Upper lobe of left lung (tissue), 6 donors: ENCODE measurements around the gene SLF2. TPM values are rescaled to one million over a fixed set of nuclear protein-coding genes. Genes with fewer than 3 reads are reported as not detected.
A peak's percentile ranks its signal among the peaks of the same experiment; 100 is the strongest.

Experiments
- ATAC-seq, 2 donors: fragments of 200-7000 bp; cut with Tn5 transposase; one replicate each; pipeline ENCODE4 v1.9.1; 2022; ENCODE audit warnings: mild to moderate bottlenecking in 2 of 2, moderate library complexity in 2 of 2; ENCODE audit not compliant: low FRiP score in 2 of 2
- DNase-seq, 2 donors: peaks; one replicate each; pipeline ENCODE4 v3.0.0-alpha.2; 2019 to 2020
- H3K27ac ChIP-seq, 4 donors: fragments of 200-600 bp; sonication (generic); one replicate each; pipeline ENCODE4 v1.5.1; 2016 to 2019
- H3K27me3 ChIP-seq, 4 donors: fragments of 200-600 bp; sonication (generic); one replicate each; pipeline ENCODE4 v1.5.1; 2017 to 2019
- H3K36me3 ChIP-seq, 4 donors: fragments of 200-600 bp; sonication (generic); one replicate each; pipeline ENCODE4 v1.5.1; 2016 to 2019
- H3K4me1 ChIP-seq, 4 donors: fragments of 200-600 bp; sonication (generic); one replicate each; pipeline ENCODE4 v1.5.1; 2018 to 2019
- H3K4me3 ChIP-seq, 4 donors: fragments of 200-600 bp; sonication (generic); one replicate each; pipeline ENCODE4 v1.5.1; 2017 to 2019; ENCODE audit warnings: mild to moderate bottlenecking in 2 of 4, moderate library complexity in 1 of 4
- H3K9me3 ChIP-seq, 4 donors: fragments of 200-600 bp; sonication (generic); one replicate each; pipeline ENCODE4 v1.5.1; 2018 to 2019
- CTCF ChIP-seq, 6 experiments: fragments of 450-650 bp in 4 of 6; fragments of 200-600 bp in 2 of 6; sonication (generic) in 2 of 6; IDR thresholded peaks; one replicate each; pipeline ENCODE4 v1.5.1; 2016 to 2019; ENCODE audit warnings: antibody characterized with exemption in 6 of 6
- EP300 ChIP-seq, 4 donors: sonication (generic); formaldehyde crosslinking; IDR thresholded peaks; one replicate each; pipeline ENCODE4 v1.5.1; 2017; ENCODE audit warnings: antibody characterized with exemption in 4 of 4, control low read depth in 2 of 4
- POLR2A ChIP-seq, 4 donors: fragments of 450-650 bp; IDR thresholded peaks; one replicate each; pipeline ENCODE4 v1.5.1; 2016 to 2017; ENCODE audit warnings: antibody characterized with exemption in 4 of 4, mild to moderate bottlenecking in 2 of 4
- POLR2AphosphoS5 ChIP-seq, 2 donors: sonication (generic); formaldehyde crosslinking; IDR thresholded peaks; one replicate each; pipeline ENCODE4 v1.5.1; 2017; ENCODE audit warnings: antibody characterized with exemption in 2 of 2
- WGBS, 2 donors: methylation state at CpG; one replicate each; pipeline ENCODE4 v1.1.5; 2017 to 2018; 5-methylcytosine and 5-hydroxymethylcytosine counted together
- total RNA-seq, 6 donors: library from RNA; depleted of rRNA in 4 of 6; stranded (reverse); fragments of >200 nt in 4 of 6; gene quantifications; one replicate each; pipeline versions ENCODE4 v1.1.0 to v1.2.1, GENCODE V29; 2016 to 2021
- donor health status: DM: no; HTN: no; CAD: no; lungs with moderate emphysema.
- donor health status: DM: no; HTN: yes; CAD: no; lungs with severe emphysema.

SLF2 gene
- total RNA-seq, 6 donors from 2014 or later, result 13.4 to 60.8 (median 28.2) TPM

- Histone ChIP-seq H3K4me1 (peaks cover 14 to 26% (median 22%) of the 10 kb centered on the region in 4 donors), H3K9me3 (no peaks in the 10 kb centered on the region), H3K36me3 (peaks cover 0 to 3% (median 0%) of the 10 kb centered on the region in 4 donors), H3K27ac (peak overlapping the region in 3 of 4 donors; percentile 26 to 59 (median 41)), H3K4me3 (no peak overlapping the region), H3K27me3 (no peaks in the 10 kb centered on the region)
- DNase-seq (no peak), ATAC-seq (no peak)
- TF ChIP-seq POLR2A (IDR thresholded peaks at IDR 0.05) (no peak), CTCF (IDR thresholded peaks at IDR 0.05) (no peak)
- 28 to 31% methylated on average over 6 of the region's 6 CpGs for WGBS, 2 donors
Observed at GRCh38 chr10:100909501-100910263, 3.1 kb upstream of the SLF2 start.

- H3K27ac ChIP-seq, result peak overlapping the region in 3 of 4 donors; percentile 92 to 96 (median 96)
- 85 to 86% methylated on average over 4 of the region's 4 CpGs for WGBS, 2 donors
- H3K4me3 ChIP-seq, result no peak overlapping the region
- DNase-seq (no peak), ATAC-seq (no peak)
- H3K9me3 ChIP-seq, result no peaks in the 10 kb centered on the region
- peaks cover 0 to 6% (median 0%) of the 10 kb centered on the region in 4 donors for H3K36me3 ChIP-seq
- H3K4me1 ChIP-seq, result peaks cover 17 to 34% (median 27%) of the 10 kb centered on the region in 4 donors
- no peak for TF ChIP-seq EP300 (IDR thresholded peaks at IDR 0.05)
- TF ChIP-seq CTCF (IDR thresholded peaks at IDR 0.05), result no peak
- no peak for TF ChIP-seq POLR2AphosphoS5 (IDR thresholded peaks at IDR 0.05)
- TF ChIP-seq POLR2A (IDR thresholded peaks at IDR 0.05), result no peak
- H3K27me3 ChIP-seq, result no peaks in the 10 kb centered on the region
Observed at GRCh38 chr10:100911472-100911871, 1.3 kb upstream of the SLF2 start.

- TF ChIP-seq CTCF (IDR thresholded peaks at IDR 0.05), result no peak
- no peak for TF ChIP-seq POLR2AphosphoS5 (IDR thresholded peaks at IDR 0.05)
- no peak for TF ChIP-seq POLR2A (IDR thresholded peaks at IDR 0.05)
- TF ChIP-seq EP300 (IDR thresholded peaks at IDR 0.05), result no peak
- peaks cover 0 to 12% (median 2%) of the 10 kb centered on the region in 4 donors for H3K36me3 ChIP-seq
- peak overlapping the region; percentile 87 to 96 (median 94) for H3K27ac ChIP-seq
- no peaks in the 10 kb centered on the region for H3K27me3 ChIP-seq
- peak overlapping the region; percentile 16 to 100 (median 93) for H3K4me3 ChIP-seq
- ATAC-seq (no peak), DNase-seq (no peak)
- WGBS, 2 donors, result 9 to 11% methylated on average over 11 to 12 of the region's 12 CpGs
- H3K4me1 ChIP-seq, result peaks cover 17 to 37% (median 30%) of the 10 kb centered on the region in 4 donors
- no peaks in the 10 kb centered on the region for H3K9me3 ChIP-seq
Observed at GRCh38 chr10:100912013-100912604, 654 bp upstream of the SLF2 start.

GRCh38 chr10:100913470-100913865, 705 bp downstream of the SLF2 start:
- peaks cover 17 to 37% (median 30%) of the 10 kb centered on the region in 4 donors for H3K4me1 ChIP-seq
- DNase-seq, result no peak
- no peaks in the 10 kb centered on the region for H3K27me3 ChIP-seq
- no peaks in the 10 kb centered on the region for H3K9me3 ChIP-seq
- 4 to 6% methylated on average over 10 of the region's 10 CpGs for WGBS, 2 donors
- peaks cover 4 to 26% (median 13%) of the 10 kb centered on the region in 4 donors for H3K36me3 ChIP-seq
- ATAC-seq, result no peak
- peak overlapping the region; percentile 89 to 100 (median 93) for H3K4me3 ChIP-seq
- H3K27ac ChIP-seq, result peak overlapping the region; percentile 87 to 96 (median 94)
- TF ChIP-seq POLR2A (IDR thresholded peaks at IDR 0.05) (no peak), POLR2AphosphoS5 (IDR thresholded peaks at IDR 0.05) (no peak), EP300 (IDR thresholded peaks at IDR 0.05) (no peak), CTCF (IDR thresholded peaks at IDR 0.05) (no peak)
